Measurements from ENCODE around the gene SLC26A9. TPM values are rescaled to one million over a fixed set of nuclear protein-coding genes. Genes with fewer than 3 reads are reported as not detected.

SLC26A9 gene
- total RNA-seq, 2 donors from 2014 or later: 0.22 TPM

DNA sequence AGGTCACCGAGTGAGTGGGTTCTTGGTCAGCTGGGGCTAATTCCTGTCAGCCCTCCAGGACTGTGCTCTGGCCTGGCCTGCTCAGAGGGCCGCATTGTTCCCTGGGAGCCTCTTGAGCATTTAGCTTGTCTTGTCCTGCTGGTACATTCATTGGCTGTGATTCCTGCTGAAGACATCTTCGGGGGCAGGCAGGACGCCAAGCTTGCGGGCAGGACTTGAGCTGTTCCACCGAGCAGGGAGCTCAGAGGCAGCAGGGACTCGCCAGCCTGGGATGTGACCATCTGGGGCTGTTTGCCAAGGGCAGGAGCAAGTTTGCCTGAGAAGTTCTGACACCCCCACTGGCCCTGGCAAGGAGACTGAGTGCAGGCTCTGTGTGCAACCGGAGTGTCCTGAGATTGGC is 7.0 kb upstream of the SLC26A9 start:
- no peaks in the 10 kb centered on the region for H3K27me3 ChIP-seq (ENCODE audit: control insufficient read depth, insufficient read depth, low read length, poor library complexity, severe bottlenecking)
- H3K27ac Mint-ChIP-seq: no peak overlapping the region
- H3K4me3 Mint-ChIP-seq: no peak overlapping the region
- no peaks in the 10 kb centered on the region for H3K9me3 Mint-ChIP-seq
- H3K9ac ChIP-seq (ENCODE audit: extremely low read depth, low read length, poor library complexity, severe bottlenecking): no peak overlapping the region
- no peak overlapping the region for H3K27ac ChIP-seq (ENCODE audit: low read depth, low read length)
- no peaks in the 10 kb centered on the region for H3K36me3 Mint-ChIP-seq (ENCODE audit: low read depth)
- 89 to 92% methylated on average over 7 to 8 of the region's 8 CpGs for WGBS, 2 experiments (ENCODE audit: insufficient coverage in 1 of 2, insufficient read length in 1 of 2)
- H3K4me3 ChIP-seq (ENCODE audit: low read length): no peak overlapping the region
- TF ChIP-seq, protein P1, sequence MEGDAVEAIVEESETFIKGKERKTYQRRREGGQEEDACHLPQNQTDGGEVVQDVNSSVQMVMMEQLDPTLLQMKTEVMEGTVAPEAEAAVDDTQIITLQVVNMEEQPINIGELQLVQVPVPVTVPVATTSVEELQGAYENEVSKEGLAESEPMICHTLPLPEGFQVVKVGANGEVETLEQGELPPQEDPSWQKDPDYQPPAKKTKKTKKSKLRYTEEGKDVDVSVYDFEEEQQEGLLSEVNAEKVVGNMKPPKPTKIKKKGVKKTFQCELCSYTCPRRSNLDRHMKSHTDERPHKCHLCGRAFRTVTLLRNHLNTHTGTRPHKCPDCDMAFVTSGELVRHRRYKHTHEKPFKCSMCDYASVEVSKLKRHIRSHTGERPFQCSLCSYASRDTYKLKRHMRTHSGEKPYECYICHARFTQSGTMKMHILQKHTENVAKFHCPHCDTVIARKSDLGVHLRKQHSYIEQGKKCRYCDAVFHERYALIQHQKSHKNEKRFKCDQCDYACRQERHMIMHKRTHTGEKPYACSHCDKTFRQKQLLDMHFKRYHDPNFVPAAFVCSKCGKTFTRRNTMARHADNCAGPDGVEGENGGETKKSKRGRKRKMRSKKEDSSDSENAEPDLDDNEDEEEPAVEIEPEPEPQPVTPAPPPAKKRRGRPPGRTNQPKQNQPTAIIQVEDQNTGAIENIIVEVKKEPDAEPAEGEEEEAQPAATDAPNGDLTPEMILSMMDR (conservative IDR thresholded peaks at IDR 0.05): no peak
- peaks cover 19% of the 10 kb centered on the region for H3K4me1 Mint-ChIP-seq
- DNase-seq: no peak
- H3K9me3 ChIP-seq (ENCODE audit: control insufficient read depth, low read length): no peaks in the 10 kb centered on the region
- H3K36me3 ChIP-seq (ENCODE audit: control insufficient read depth, insufficient read depth, low read length): no peaks in the 10 kb centered on the region
- H3K27me3 Mint-ChIP-seq (ENCODE audit: insufficient read depth): peaks cover 13% of the 10 kb centered on the region
- H3K4me1 ChIP-seq (ENCODE audit: control insufficient read depth, insufficient read depth, low read length): peaks cover 5% of the 10 kb centered on the region

DNA sequence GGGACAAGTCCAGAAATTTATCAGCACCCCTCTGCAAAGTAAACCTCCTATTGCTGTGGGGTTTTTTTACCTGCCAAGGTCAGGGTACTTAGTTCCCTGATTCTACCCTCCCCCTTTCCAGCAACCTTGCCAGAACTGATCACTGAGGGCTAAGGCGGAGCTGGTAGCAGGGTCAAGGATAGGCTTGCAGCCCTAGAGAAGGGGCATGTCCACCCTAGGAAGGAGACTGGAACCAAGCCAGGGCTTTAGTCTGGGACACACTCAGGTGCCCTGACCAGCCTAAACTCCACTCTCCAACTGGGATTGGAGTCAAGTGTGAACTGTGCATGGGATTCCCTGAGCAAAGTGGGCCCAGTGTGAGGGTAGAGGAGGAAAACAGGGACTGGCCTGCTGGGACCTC is 6.5 kb upstream of the SLC26A9 start:
- Mint-ChIP-seq H3K27ac (no peak overlapping the region), H3K4me3 (no peak overlapping the region)
- no peak overlapping the region for H3K9ac ChIP-seq (ENCODE audit: extremely low read depth, low read length, poor library complexity, severe bottlenecking)

DNA sequence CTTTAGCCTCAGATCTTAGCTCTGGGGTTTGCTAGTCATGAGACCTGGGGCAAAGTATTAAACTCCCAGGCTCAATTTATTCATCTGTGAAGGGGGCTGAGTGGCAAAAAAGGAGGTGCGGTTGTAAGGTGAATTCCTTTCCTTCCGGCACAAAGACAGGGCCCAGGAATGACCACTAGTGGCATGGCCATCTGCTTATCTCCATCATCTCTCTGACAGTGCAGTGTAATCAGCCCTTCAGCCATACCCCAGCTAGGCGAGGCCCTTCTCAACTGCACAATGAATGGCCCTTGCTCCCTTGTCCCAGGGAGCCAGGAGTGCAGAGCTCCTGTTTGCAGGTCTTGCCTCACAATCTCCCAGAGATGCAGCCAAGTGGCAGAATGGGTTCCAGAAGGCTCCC is 5.6 kb upstream of the SLC26A9 start:
- 90 to 91% methylated on average over 3 of the region's 3 CpGs for WGBS, 2 experiments (ENCODE audit: insufficient coverage in 1 of 2, insufficient read length in 1 of 2)
- Histone ChIP-seq H3K9ac (ENCODE audit: extremely low read depth, low read length, poor library complexity, severe bottlenecking) (no peak overlapping the region), H3K9me3 (ENCODE audit: control insufficient read depth, low read length) (no peaks in the 10 kb centered on the region), H3K36me3 (ENCODE audit: control insufficient read depth, insufficient read depth, low read length) (no peaks in the 10 kb centered on the region), H3K4me3 (ENCODE audit: low read length) (no peak overlapping the region), H3K4me1 (ENCODE audit: control insufficient read depth, insufficient read depth, low read length) (no peaks in the 10 kb centered on the region), H3K27ac (ENCODE audit: low read depth, low read length) (no peak overlapping the region), H3K27me3 (ENCODE audit: control insufficient read depth, insufficient read depth, low read length, poor library complexity, severe bottlenecking) (no peaks in the 10 kb centered on the region)
- DNase-seq: no peak
- Mint-ChIP-seq H3K4me1 (peaks cover 16% of the 10 kb centered on the region), H3K27me3 (ENCODE audit: insufficient read depth) (peaks cover 15% of the 10 kb centered on the region), H3K36me3 (ENCODE audit: low read depth) (no peaks in the 10 kb centered on the region), H3K27ac (no peak overlapping the region), H3K9me3 (no peaks in the 10 kb centered on the region), H3K4me3 (no peak overlapping the region)
- TF ChIP-seq, protein P1 (conservative IDR thresholded peaks at IDR 0.05): no peak

More for the DNA sequence above, 6.5 kb upstream of the SLC26A9 start:
- no peaks in the 10 kb centered on the region for H3K36me3 Mint-ChIP-seq (ENCODE audit: low read depth)
- H3K9me3 Mint-ChIP-seq: no peaks in the 10 kb centered on the region
- H3K4me3 ChIP-seq (ENCODE audit: low read length): no peak overlapping the region
- DNase-seq: no peak
- H3K4me1 ChIP-seq (ENCODE audit: control insufficient read depth, insufficient read depth, low read length): peaks cover under 1% of the 10 kb centered on the region
- WGBS, 2 experiments (ENCODE audit: insufficient coverage in 1 of 2, insufficient read length in 1 of 2): 89% methylated on average over 1 of the region's 1 CpG; no CpG with 5 or more reads in 1 of the 2 experiments
- TF ChIP-seq, protein P1 (conservative IDR thresholded peaks at IDR 0.05): no peak
- H3K27me3 ChIP-seq (ENCODE audit: control insufficient read depth, insufficient read depth, low read length, poor library complexity, severe bottlenecking): no peaks in the 10 kb centered on the region
- no peak overlapping the region for H3K27ac ChIP-seq (ENCODE audit: low read depth, low read length)
- peaks cover 14% of the 10 kb centered on the region for H3K27me3 Mint-ChIP-seq (ENCODE audit: insufficient read depth)
- no peaks in the 10 kb centered on the region for H3K36me3 ChIP-seq (ENCODE audit: control insufficient read depth, insufficient read depth, low read length)
- H3K4me1 Mint-ChIP-seq: peaks cover 14% of the 10 kb centered on the region
- H3K9me3 ChIP-seq (ENCODE audit: control insufficient read depth, low read length): no peaks in the 10 kb centered on the region
